H9 (cell line): ENCODE data around the gene TMCC1. TPM values are rescaled to one million over a fixed set of nuclear protein-coding genes. Genes with fewer than 3 reads are reported as not detected.
A peak's percentile ranks its signal among the peaks of the same experiment; 100 is the strongest.
"Not testable (repeated sequence)": the region's sequence is repeated elsewhere in the genome, so short reads cannot be mapped to it uniquely, and the experiment has no call there.

Source experiments
- DNase-seq: peaks from one replicate; pipeline ENCODE4 v3.0.0-alpha.2; 2017
- H2AFZ ChIP-seq: one replicate; pipeline ENCODE4 v1.6.1; 2013; ENCODE audit warnings: mild to moderate bottlenecking, low read length, control low read depth, moderate library complexity
- H2AK5ac ChIP-seq: 2 replicates; pipeline ENCODE4 v1.6.1; 2013; ENCODE audit warnings: low read length, control low read depth, mixed read lengths; ENCODE audit not compliant: insufficient read length
- H2BK120ac ChIP-seq: one replicate; pipeline ENCODE4 v1.6.1; 2013; ENCODE audit warnings: low read depth, mild to moderate bottlenecking, low read length, control low read depth, inconsistent platforms; ENCODE audit not compliant: poor library complexity, severe bottlenecking
- H2BK12ac ChIP-seq: 2 replicates; pipeline ENCODE4 v1.6.1; 2013; ENCODE audit warnings: low read length, control low read depth, mixed read lengths, low read depth; ENCODE audit not compliant: insufficient read length
- H2BK15ac ChIP-seq: 2 replicates; pipeline ENCODE4 v1.6.1; 2013; ENCODE audit warnings: low read depth, low read length, control low read depth
- H2BK20ac ChIP-seq: one replicate; pipeline ENCODE4 v1.6.1; 2013; ENCODE audit warnings: low read depth, mild to moderate bottlenecking, low read length, control low read depth, inconsistent platforms; ENCODE audit not compliant: poor library complexity, severe bottlenecking
- H2BK5ac ChIP-seq: 2 replicates; pipeline ENCODE4 v1.6.1; 2013; ENCODE audit warnings: low read length, control low read depth, mixed read lengths; ENCODE audit not compliant: insufficient read length
- H3K14ac ChIP-seq: 2 replicates; pipeline ENCODE4 v1.6.1; 2013; ENCODE audit warnings: low read length, control low read depth; ENCODE audit not compliant: insufficient read depth
- H3K18ac ChIP-seq: 2 replicates; pipeline ENCODE4 v1.6.1; 2013; ENCODE audit warnings: low read depth, mild to moderate bottlenecking, mixed read lengths, low read length, control low read depth; ENCODE audit not compliant: insufficient read length
- H3K23ac ChIP-seq: 2 replicates; pipeline ENCODE4 v1.6.1; 2013; ENCODE audit warnings: low read length, control low read depth, mixed read lengths, low read depth; ENCODE audit not compliant: insufficient read length
- H3K23me2 ChIP-seq: 2 replicates; pipeline ENCODE4 v1.6.1; 2013; ENCODE audit warnings: low read depth, mild to moderate bottlenecking, mixed read lengths, low read length, control low read depth; ENCODE audit not compliant: insufficient read length, poor library complexity, severe bottlenecking
- H3K27ac ChIP-seq: 2 replicates; pipeline ENCODE4 v1.5.1; 2013; ENCODE audit warnings: low read length, control low read depth, mixed read lengths, low read depth; ENCODE audit not compliant: insufficient read length
- H3K27me3 ChIP-seq: 2 replicates; pipeline ENCODE4 v1.6.1; 2013; ENCODE audit warnings: low read length, control low read depth, inconsistent platforms; ENCODE audit not compliant: insufficient read depth
- H3K4ac ChIP-seq: 2 replicates; pipeline ENCODE4 v1.6.1; 2013; ENCODE audit warnings: low read depth, mild to moderate bottlenecking, control low read depth, inconsistent platforms, low read length, moderate library complexity
- H3K4me1 ChIP-seq: 2 replicates; pipeline ENCODE4 v1.6.1; 2013; ENCODE audit warnings: low read length, control low read depth, inconsistent platforms; ENCODE audit not compliant: insufficient read depth
- H3K4me2 ChIP-seq: 2 replicates; pipeline ENCODE4 v1.6.1; 2013; ENCODE audit warnings: low read length, control low read depth, mixed read lengths; ENCODE audit not compliant: insufficient read length, insufficient read depth
- H3K56ac ChIP-seq: 2 replicates; pipeline ENCODE4 v1.6.1; 2013; ENCODE audit warnings: low read depth, mild to moderate bottlenecking, mixed read lengths, low read length, control low read depth; ENCODE audit not compliant: insufficient read length
- H3K79me1 ChIP-seq: 2 replicates; pipeline ENCODE4 v1.6.1; 2013; ENCODE audit warnings: low read depth, mild to moderate bottlenecking, moderate library complexity, low read length, control low read depth, inconsistent platforms; ENCODE audit not compliant: insufficient read depth, poor library complexity, severe bottlenecking
- H3K79me2 ChIP-seq: 2 replicates; pipeline ENCODE4 v1.6.1; 2013; ENCODE audit warnings: low read length, control low read depth, inconsistent platforms; ENCODE audit not compliant: insufficient read depth
- H3K9ac ChIP-seq: 2 replicates; pipeline ENCODE4 v1.6.1; 2013; ENCODE audit warnings: low read length, control low read depth, mixed read lengths; ENCODE audit not compliant: insufficient read length; ENCODE audit errors: extremely low read depth
- H3K9me3 ChIP-seq: one replicate; pipeline ENCODE4 v1.6.1; 2013; ENCODE audit warnings: low read depth, low read length, inconsistent platforms; ENCODE audit not compliant: control insufficient read depth
- H3T11ph ChIP-seq: one replicate; pipeline ENCODE4 v1.6.1; 2013; ENCODE audit warnings: mild to moderate bottlenecking, low read length, control low read depth, inconsistent platforms
- H4K20me1 ChIP-seq: one replicate; pipeline ENCODE4 v1.6.1; 2013; ENCODE audit not compliant: control insufficient read depth, insufficient read length, insufficient read depth
- H4K5ac ChIP-seq: 2 replicates; pipeline ENCODE4 v1.6.1; 2013; ENCODE audit warnings: low read depth, mild to moderate bottlenecking, mixed read lengths, low read length, control low read depth; ENCODE audit not compliant: insufficient read length
- H4K8ac ChIP-seq: replicated peaks from 2 replicates; pipeline ENCODE4 v1.6.1; 2013; ENCODE audit warnings: low read length, control low read depth, mixed read lengths, low read depth; ENCODE audit not compliant: insufficient read length
- H4K91ac ChIP-seq: 2 replicates; pipeline ENCODE4 v1.6.1; 2013; ENCODE audit warnings: low read depth, mild to moderate bottlenecking, moderate library complexity, mixed read lengths, low read length, control low read depth; ENCODE audit not compliant: insufficient read length
- H3K27ac Mint-ChIP-seq, 3 experiments: 2 replicates in 2 of 3; 3 replicates in 1 of 3; pipeline ENCODE4 v1.8.0; 2020 to 2021; ENCODE audit warnings: mixed read lengths in 3 of 3, mild to moderate bottlenecking in 1 of 3, moderate library complexity in 1 of 3
- H3K27me3 Mint-ChIP-seq: 2 replicates; pipeline ENCODE4 v1.8.0; 2021; ENCODE audit warnings: low read depth, mild to moderate bottlenecking, moderate library complexity, mixed read lengths
- H3K36me3 Mint-ChIP-seq, 3 experiments: 2 replicates in 2 of 3; 3 replicates in 1 of 3; pipeline ENCODE4 v1.8.0; 2020 to 2021; ENCODE audit warnings: low read depth in 3 of 3, mixed read lengths in 3 of 3; ENCODE audit not compliant: insufficient read depth in 1 of 3
- H3K4me1 Mint-ChIP-seq, 2 experiments: 2 replicates each; pipeline ENCODE4 v1.8.0; 2020; ENCODE audit warnings: mixed read lengths in 2 of 2
- H3K4me3 Mint-ChIP-seq, 2 experiments: 2 replicates in 1 of 2; 3 replicates in 1 of 2; pipeline ENCODE4 v1.8.0; 2020 to 2021; ENCODE audit warnings: mild to moderate bottlenecking in 2 of 2, mixed read lengths in 2 of 2, moderate library complexity in 1 of 2
- H3K9me3 Mint-ChIP-seq, 2 experiments: 2 replicates in 1 of 2; 3 replicates in 1 of 2; pipeline ENCODE4 v1.8.0; 2020; ENCODE audit warnings: mild to moderate bottlenecking in 2 of 2, mixed read lengths in 2 of 2, moderate library complexity in 1 of 2
- CTCF ChIP-seq: fragments of 200-600 bp; sonication (generic); conservative IDR thresholded peaks from 3 replicates; pipeline ENCODE4 v1.8.0; 2021; ENCODE audit warnings: antibody characterized with exemption, mild to moderate bottlenecking
- WGBS: extraction: QIAGEN DNeasy Blood & Tissue Kit; methylation state at CpG from one replicate; pipeline ENCODE4 v1.1.7; 2013; ENCODE audit warnings: missing lambda C conversion rate, low lambda C conversion rate, mixed read lengths; ENCODE audit not compliant: insufficient read length; ENCODE audit errors: extremely low coverage; 5-methylcytosine and 5-hydroxymethylcytosine counted together
- total RNA-seq: library from RNA; stranded (reverse); gene quantifications from 2 replicates; pipeline ENCODE4 v1.2.1, GENCODE V29; 2021

Gene TMCC1
- total RNA-seq, 1 experiment from 2014 or later = 24.4 TPM

- peaks cover 3 to 25% (median 13%) of the 10 kb centered on the region in 3 experiments; a peak in 6 of 7 replicates for H3K36me3 Mint-ChIP-seq
- H3K18ac ChIP-seq = no peak overlapping the region
- H3K4me3 Mint-ChIP-seq = no peak overlapping the region
- H2BK12ac ChIP-seq = no peak overlapping the region
- H2BK20ac ChIP-seq = no peak overlapping the region
- no peak overlapping the region for H2BK5ac ChIP-seq
- no peaks in the 10 kb centered on the region for H3K9me3 Mint-ChIP-seq
- no peak overlapping the region for H3K4ac ChIP-seq
- H3K79me2 ChIP-seq = peaks cover 2% of the 10 kb centered on the region; the same call in 1 of the 2 replicates
- H3K4me2 ChIP-seq = no peak overlapping the region
- peaks cover 8% of the 10 kb centered on the region for H3K79me1 ChIP-seq
- H2AFZ ChIP-seq = no peak overlapping the region
- no peak for TF ChIP-seq CTCF
- H3K27ac ChIP-seq = no peak overlapping the region
- no peak overlapping the region for H3K23ac ChIP-seq
- H3K14ac ChIP-seq = no peak overlapping the region
- WGBS = no CpG with 5 or more reads among the region's 1 CpG
- H3K4me1 ChIP-seq = no peaks in the 10 kb centered on the region; the same call in 1 of the 2 replicates
- H4K5ac ChIP-seq = no peak overlapping the region
- no peak overlapping the region for H3T11ph ChIP-seq
- H3K23me2 ChIP-seq = no peaks in the 10 kb centered on the region
- DNase-seq = no peak
- no peak overlapping the region for H3K56ac ChIP-seq
- H2AK5ac ChIP-seq = no peak overlapping the region
- no peak overlapping the region for H4K8ac ChIP-seq
- no peak overlapping the region for H4K91ac ChIP-seq
- no peak overlapping the region for H2BK120ac ChIP-seq
- H3K27me3 Mint-ChIP-seq = no peaks in the 10 kb centered on the region
- no peaks in the 10 kb centered on the region for H3K27me3 ChIP-seq
- H3K9ac ChIP-seq = no peak overlapping the region
- H3K27ac Mint-ChIP-seq = peak overlapping the region in 1 of 3 experiments; percentile 8; a peak in 1 of 7 replicates
- peaks cover 12 to 18% of the 10 kb centered on the region in 2 experiments for H3K4me1 Mint-ChIP-seq
- no peaks in the 10 kb centered on the region for H4K20me1 ChIP-seq
- H2BK15ac ChIP-seq = no peak overlapping the region
- no peaks in the 10 kb centered on the region for H3K9me3 ChIP-seq
Observed at GRCh38 chr3:129857899-129858298, 35.6 kb downstream of the TMCC1 start.

- WGBS = no CpG with 5 or more reads among the region's 5 CpGs
Observed at GRCh38 chr3:129856790-129857189, 36.7 kb downstream of the TMCC1 start.

More at GRCh38 chr3:129856790-129857189, 36.7 kb downstream of the TMCC1 start:
- H3K56ac ChIP-seq, H3K27ac ChIP-seq, H4K20me1 ChIP-seq, H3K23me2 ChIP-seq, DNase-seq, H4K5ac ChIP-seq, H2BK20ac ChIP-seq, H3K27me3 ChIP-seq, H2AFZ ChIP-seq, H3K9me3 ChIP-seq, H2BK5ac ChIP-seq, H2BK12ac ChIP-seq, H2BK120ac ChIP-seq, H3K14ac ChIP-seq, H3K4ac ChIP-seq, H3T11ph ChIP-seq, H3K4me3 Mint-ChIP-seq, H3K4me2 ChIP-seq, H2BK15ac ChIP-seq, H3K18ac ChIP-seq, H2AK5ac ChIP-seq, H3K79me1 ChIP-seq, H3K23ac ChIP-seq, H3K27me3 Mint-ChIP-seq, H4K91ac ChIP-seq, H4K8ac ChIP-seq, H3K4me1 ChIP-seq, H3K79me2 ChIP-seq, H3K9me3 Mint-ChIP-seq, H3K9ac ChIP-seq: not testable (repeated sequence)
- Mint-ChIP-seq H3K27ac (peak overlapping the region in 2 of 3 experiments; percentile 37 to 87; a peak in 2 of 7 replicates), H3K36me3 (peaks cover 7 to 24% (median 24%) of the 10 kb centered on the region in 3 experiments; a peak in 6 of 7 replicates), H3K4me1 (peaks cover 12 to 18% of the 10 kb centered on the region in 2 experiments)
